HepG2 (cell line): ENCODE measurements around the gene NOL4L. TPM values are rescaled to one million over a fixed set of nuclear protein-coding genes. Genes with fewer than 3 reads are reported as not detected.

ENCODE experiments used
- HNF4G ChIP-seq, 2 experiments: sonication (generic) in 1 of 2; formaldehyde crosslinking in 1 of 2; IDR thresholded peaks; 2 replicates each; pipeline versions ENCODE4 v1.4.0 to v1.6.1; 2011 to 2020; ENCODE audit warnings: borderline replicate concordance in 2 of 2, low read depth in 2 of 2, mild to moderate bottlenecking in 2 of 2, low read length in 1 of 2, missing genetic modification reagents in 1 of 2, moderate library complexity in 1 of 2
- PAF1 ChIP-seq: IDR thresholded peaks from 2 replicates; pipeline ENCODE4 v1.6.1; 2016; ENCODE audit warnings: missing genetic modification reagents, missing compliant biosample characterization
- ZBTB40 ChIP-seq, 2 experiments: fragments of 450-650 bp in 1 of 2; sonication (generic) in 1 of 2; formaldehyde crosslinking in 1 of 2; IDR thresholded peaks; 2 replicates each; pipeline versions ENCODE4 v1.6.1 to v1.8.0; 2016 to 2022; ENCODE audit warnings: antibody characterized with exemption in 1 of 2, mild to moderate bottlenecking in 1 of 2, missing genetic modification reagents in 1 of 2
- ZFP41 ChIP-seq: sonication (generic); formaldehyde crosslinking; IDR thresholded peaks from 2 replicates; pipeline ENCODE4 v1.4.0; 2020; ENCODE audit warnings: mild to moderate bottlenecking, missing genetic modification reagents, borderline replicate concordance
- ZNF788 ChIP-seq: sonication (generic); formaldehyde crosslinking; IDR thresholded peaks from 2 replicates; pipeline ENCODE4 v1.5.0; 2020; ENCODE audit warnings: mild to moderate bottlenecking, missing genetic modification reagents, borderline replicate concordance
- polyA plus RNA-seq, 8 experiments: library from polyadenylated mRNA; depleted of rRNA in 3 of 8; stranded (reverse) in 7 of 8; unstranded in 1 of 8; fragments of >200 nt; fragmentation: Illumina TruSeq in 4 of 8; extraction: Trizol in 4 of 8; gene quantifications; 2 replicates each; pipeline versions ENCODE4 v1.2.1 to v1.2.3, GENCODE V29; 2011 to 2016; ENCODE audit warnings: low read depth in 4 of 8, missing spikeins in 1 of 8, mixed read lengths in 1 of 8; ENCODE audit not compliant: insufficient read depth in 1 of 8
- total RNA-seq, 5 experiments: library from RNA; depleted of rRNA; stranded (reverse); fragments of >200 nt; fragmentation: Illumina TruSeq; extraction: Trizol; gene quantifications; 2 replicates each; pipeline ENCODE4 v1.2.3, GENCODE V29; 2016; ENCODE audit warnings: low read depth in 1 of 5
- TF ChIP-seq, protein P1 (sequence below): sonication (generic); formaldehyde crosslinking; IDR thresholded peaks from 2 replicates; pipeline ENCODE4 v1.4.0; 2020; ENCODE audit warnings: mild to moderate bottlenecking, missing genetic modification reagents
- TF ChIP-seq, protein P2 (sequence below): sonication (generic); formaldehyde crosslinking; IDR thresholded peaks from 2 replicates; pipeline ENCODE4 v1.4.0; 2020; ENCODE audit warnings: missing genetic modification reagents, borderline replicate concordance
- TF ChIP-seq, protein P3 (sequence below): sonication (generic); formaldehyde crosslinking; IDR thresholded peaks from 2 replicates; pipeline ENCODE4 v1.4.0; 2020; ENCODE audit warnings: missing genetic modification reagents

The NOL4L gene
- total and polyA plus RNA-seq, 2 of the 13 experiments (the other 11 are each of a cell fraction or from before 2014, with no cell fraction given) = 16.6 to 35.4 TPM

DNA sequence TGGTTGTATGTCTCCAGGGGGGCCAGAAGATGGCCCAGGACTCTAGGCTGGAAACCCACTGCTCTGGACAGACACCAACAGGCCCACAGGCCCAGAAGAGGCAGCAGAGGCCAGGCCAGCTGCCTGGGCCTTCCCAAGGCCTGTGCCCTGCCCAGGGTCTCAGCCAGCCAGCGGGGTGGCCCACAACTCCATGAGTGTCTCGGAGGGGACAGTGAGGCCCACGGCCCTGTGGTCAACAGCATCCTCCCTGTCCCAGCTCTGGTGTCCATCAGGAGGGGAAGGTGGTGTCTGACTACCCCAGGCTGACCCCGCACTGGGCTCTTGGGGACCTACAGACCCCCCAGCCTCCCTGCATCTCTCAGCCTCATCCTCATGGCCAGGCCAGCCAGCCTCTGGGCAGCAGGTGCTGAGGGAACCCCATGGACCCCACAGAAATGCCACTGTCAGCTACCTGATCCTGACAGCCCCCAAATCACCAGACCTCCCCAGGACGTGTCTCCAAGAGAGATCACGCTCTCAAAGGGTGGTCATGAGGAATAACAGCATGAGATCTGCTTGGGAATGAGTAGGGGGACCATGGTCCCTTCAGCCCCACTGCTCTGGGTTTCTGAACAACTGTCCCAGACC lies 112.4 kb downstream of the NOL4L start (continued):
- no peak for TF ChIP-seq HNF4G (IDR thresholded peaks at IDR 0.05; ENCODE audit: borderline replicate concordance, low read depth, low read length)
- TF ChIP-seq HNF4G (CRISPR knock-in tag; IDR thresholded peaks at IDR 0.05; ENCODE audit: borderline replicate concordance, low read depth) = no peak
- 0 out of 2 replicates have a peak, but pooled peaks have one; percentile 51 for TF ChIP-seq PAF1 (CRISPR knock-in tag)
- TF ChIP-seq, protein P1, sequence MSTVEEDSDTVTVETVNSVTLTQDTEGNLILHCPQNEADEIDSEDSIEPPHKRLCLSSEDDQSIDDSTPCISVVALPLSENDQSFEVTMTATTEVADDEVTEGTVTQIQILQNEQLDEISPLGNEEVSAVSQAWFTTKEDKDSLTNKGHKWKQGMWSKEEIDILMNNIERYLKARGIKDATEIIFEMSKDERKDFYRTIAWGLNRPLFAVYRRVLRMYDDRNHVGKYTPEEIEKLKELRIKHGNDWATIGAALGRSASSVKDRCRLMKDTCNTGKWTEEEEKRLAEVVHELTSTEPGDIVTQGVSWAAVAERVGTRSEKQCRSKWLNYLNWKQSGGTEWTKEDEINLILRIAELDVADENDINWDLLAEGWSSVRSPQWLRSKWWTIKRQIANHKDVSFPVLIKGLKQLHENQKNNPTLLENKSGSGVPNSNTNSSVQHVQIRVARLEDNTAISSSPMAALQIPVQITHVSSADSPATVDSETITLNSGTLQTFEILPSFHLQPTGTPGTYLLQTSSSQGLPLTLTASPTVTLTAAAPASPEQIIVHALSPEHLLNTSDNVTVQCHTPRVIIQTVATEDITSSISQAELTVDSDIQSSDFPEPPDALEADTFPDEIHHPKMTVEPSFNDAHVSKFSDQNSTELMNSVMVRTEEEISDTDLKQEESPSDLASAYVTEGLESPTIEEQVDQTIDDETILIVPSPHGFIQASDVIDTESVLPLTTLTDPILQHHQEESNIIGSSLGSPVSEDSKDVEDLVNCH (CRISPR knock-in tag) = no peak
- TF ChIP-seq, protein P2, sequence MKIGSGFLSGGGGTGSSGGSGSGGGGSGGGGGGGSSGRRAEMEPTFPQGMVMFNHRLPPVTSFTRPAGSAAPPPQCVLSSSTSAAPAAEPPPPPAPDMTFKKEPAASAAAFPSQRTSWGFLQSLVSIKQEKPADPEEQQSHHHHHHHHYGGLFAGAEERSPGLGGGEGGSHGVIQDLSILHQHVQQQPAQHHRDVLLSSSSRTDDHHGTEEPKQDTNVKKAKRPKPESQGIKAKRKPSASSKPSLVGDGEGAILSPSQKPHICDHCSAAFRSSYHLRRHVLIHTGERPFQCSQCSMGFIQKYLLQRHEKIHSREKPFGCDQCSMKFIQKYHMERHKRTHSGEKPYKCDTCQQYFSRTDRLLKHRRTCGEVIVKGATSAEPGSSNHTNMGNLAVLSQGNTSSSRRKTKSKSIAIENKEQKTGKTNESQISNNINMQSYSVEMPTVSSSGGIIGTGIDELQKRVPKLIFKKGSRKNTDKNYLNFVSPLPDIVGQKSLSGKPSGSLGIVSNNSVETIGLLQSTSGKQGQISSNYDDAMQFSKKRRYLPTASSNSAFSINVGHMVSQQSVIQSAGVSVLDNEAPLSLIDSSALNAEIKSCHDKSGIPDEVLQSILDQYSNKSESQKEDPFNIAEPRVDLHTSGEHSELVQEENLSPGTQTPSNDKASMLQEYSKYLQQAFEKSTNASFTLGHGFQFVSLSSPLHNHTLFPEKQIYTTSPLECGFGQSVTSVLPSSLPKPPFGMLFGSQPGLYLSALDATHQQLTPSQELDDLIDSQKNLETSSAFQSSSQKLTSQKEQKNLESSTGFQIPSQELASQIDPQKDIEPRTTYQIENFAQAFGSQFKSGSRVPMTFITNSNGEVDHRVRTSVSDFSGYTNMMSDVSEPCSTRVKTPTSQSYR (CRISPR knock-in tag) = no peak
- TF ChIP-seq, protein P3, sequence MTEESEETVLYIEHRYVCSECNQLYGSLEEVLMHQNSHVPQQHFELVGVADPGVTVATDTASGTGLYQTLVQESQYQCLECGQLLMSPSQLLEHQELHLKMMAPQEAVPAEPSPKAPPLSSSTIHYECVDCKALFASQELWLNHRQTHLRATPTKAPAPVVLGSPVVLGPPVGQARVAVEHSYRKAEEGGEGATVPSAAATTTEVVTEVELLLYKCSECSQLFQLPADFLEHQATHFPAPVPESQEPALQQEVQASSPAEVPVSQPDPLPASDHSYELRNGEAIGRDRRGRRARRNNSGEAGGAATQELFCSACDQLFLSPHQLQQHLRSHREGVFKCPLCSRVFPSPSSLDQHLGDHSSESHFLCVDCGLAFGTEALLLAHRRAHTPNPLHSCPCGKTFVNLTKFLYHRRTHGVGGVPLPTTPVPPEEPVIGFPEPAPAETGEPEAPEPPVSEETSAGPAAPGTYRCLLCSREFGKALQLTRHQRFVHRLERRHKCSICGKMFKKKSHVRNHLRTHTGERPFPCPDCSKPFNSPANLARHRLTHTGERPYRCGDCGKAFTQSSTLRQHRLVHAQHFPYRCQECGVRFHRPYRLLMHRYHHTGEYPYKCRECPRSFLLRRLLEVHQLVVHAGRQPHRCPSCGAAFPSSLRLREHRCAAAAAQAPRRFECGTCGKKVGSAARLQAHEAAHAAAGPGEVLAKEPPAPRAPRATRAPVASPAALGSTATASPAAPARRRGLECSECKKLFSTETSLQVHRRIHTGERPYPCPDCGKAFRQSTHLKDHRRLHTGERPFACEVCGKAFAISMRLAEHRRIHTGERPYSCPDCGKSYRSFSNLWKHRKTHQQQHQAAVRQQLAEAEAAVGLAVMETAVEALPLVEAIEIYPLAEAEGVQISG (CRISPR knock-in tag) = no peak; the same call in 1 of the 2 replicates
- TF ChIP-seq ZFP41 (CRISPR knock-in tag) = no peak
- TF ChIP-seq ZBTB40 (IDR thresholded peaks at IDR 0.05) = no peak
- 0 out of 2 replicates have a peak, but pooled peaks have one; percentile 9 for TF ChIP-seq ZBTB40 (CRISPR knock-in tag; IDR thresholded peaks at IDR 0.05)
- no peak for TF ChIP-seq ZNF788 (CRISPR knock-in tag)
